Mesendoderm (in vitro differentiated cells): ENCODE data around the gene TIMM13.
"Not testable (repeated sequence)": the region's sequence is repeated elsewhere in the genome, so short reads cannot be mapped to it uniquely, and the experiment has no call there.

Experiments
- DNase-seq: peaks from one replicate; pipeline ENCODE4 v3.0.0; 2013
- H2AK5ac ChIP-seq: 2 replicates; pipeline ENCODE4 v1.6.1; 2013; ENCODE audit warnings: low read length, inconsistent platforms
- H2BK120ac ChIP-seq: 2 replicates; pipeline ENCODE4 v1.6.1; 2013; ENCODE audit warnings: low read depth, mild to moderate bottlenecking, low read length, moderate library complexity, mixed read lengths
- H2BK15ac ChIP-seq: replicated peaks from 2 replicates; pipeline ENCODE4 v1.6.1; 2013; ENCODE audit warnings: low read depth, mild to moderate bottlenecking, moderate library complexity
- H2BK5ac ChIP-seq: 2 replicates; pipeline ENCODE4 v1.6.1; 2013; ENCODE audit warnings: low read length, inconsistent platforms
- H3K18ac ChIP-seq: 2 replicates; pipeline ENCODE4 v1.6.1; 2013; ENCODE audit warnings: mild to moderate bottlenecking, low read length, mixed read lengths
- H3K23ac ChIP-seq: one replicate; pipeline ENCODE4 v1.6.1; 2013; ENCODE audit warnings: low read length
- H3K27ac ChIP-seq: 2 replicates; pipeline ENCODE4 v1.5.1; 2013; ENCODE audit warnings: low read depth, mild to moderate bottlenecking, inconsistent platforms, low read length, moderate library complexity
- H3K27me3 ChIP-seq: 2 replicates; pipeline ENCODE4 v1.6.1; 2013; ENCODE audit warnings: low read length, control low read depth, mild to moderate bottlenecking, inconsistent platforms; ENCODE audit not compliant: insufficient read depth, poor library complexity
- H3K36me3 ChIP-seq: 2 replicates; pipeline ENCODE4 v1.6.1; 2013; ENCODE audit warnings: low read length, inconsistent platforms; ENCODE audit not compliant: control insufficient read depth, insufficient read depth
- H3K4ac ChIP-seq: one replicate; pipeline ENCODE4 v1.6.1; 2013; ENCODE audit warnings: low read depth, mild to moderate bottlenecking, low read length, moderate library complexity
- H3K4me1 ChIP-seq: 2 replicates; pipeline ENCODE4 v1.6.1; 2013; ENCODE audit warnings: low read depth, low read length, inconsistent platforms; ENCODE audit not compliant: control insufficient read depth
- H3K4me2 ChIP-seq: 2 replicates; pipeline ENCODE4 v1.6.1; 2013; ENCODE audit warnings: low read length
- H3K4me3 ChIP-seq: 2 replicates; pipeline ENCODE4 v1.5.1; 2013; ENCODE audit warnings: mild to moderate bottlenecking, low read length
- H3K56ac ChIP-seq: one replicate; pipeline ENCODE4 v1.6.1; 2013; ENCODE audit warnings: low read length
- H3K79me1 ChIP-seq: 2 replicates; pipeline ENCODE4 v1.6.1; 2013; ENCODE audit warnings: low read length, inconsistent platforms
- H3K79me2 ChIP-seq: 2 replicates; pipeline ENCODE4 v1.6.1; 2013; ENCODE audit warnings: mild to moderate bottlenecking, low read length; ENCODE audit not compliant: control insufficient read depth, insufficient read depth
- H3K9ac ChIP-seq: 2 replicates; pipeline ENCODE4 v1.6.1; 2013; ENCODE audit warnings: low read length, inconsistent platforms
- H4K5ac ChIP-seq: one replicate; pipeline ENCODE4 v1.6.1; 2013; ENCODE audit warnings: low read length
- H4K8ac ChIP-seq: one replicate; pipeline ENCODE4 v1.6.1; 2013; ENCODE audit warnings: low read depth, mild to moderate bottlenecking, control low read depth, low read length, moderate library complexity
- whole genome bisulfite sequencing: extraction: QIAGEN DNeasy Blood & Tissue Kit; methylation state at CpG from one replicate; pipeline ENCODE4 v1.1.7; 2013; ENCODE audit warnings: low lambda C conversion rate, missing lambda C conversion rate; ENCODE audit not compliant: insufficient coverage; ENCODE audit errors: extremely low coverage; 5-methylcytosine and 5-hydroxymethylcytosine counted together

The TIMM13 gene

DNA sequence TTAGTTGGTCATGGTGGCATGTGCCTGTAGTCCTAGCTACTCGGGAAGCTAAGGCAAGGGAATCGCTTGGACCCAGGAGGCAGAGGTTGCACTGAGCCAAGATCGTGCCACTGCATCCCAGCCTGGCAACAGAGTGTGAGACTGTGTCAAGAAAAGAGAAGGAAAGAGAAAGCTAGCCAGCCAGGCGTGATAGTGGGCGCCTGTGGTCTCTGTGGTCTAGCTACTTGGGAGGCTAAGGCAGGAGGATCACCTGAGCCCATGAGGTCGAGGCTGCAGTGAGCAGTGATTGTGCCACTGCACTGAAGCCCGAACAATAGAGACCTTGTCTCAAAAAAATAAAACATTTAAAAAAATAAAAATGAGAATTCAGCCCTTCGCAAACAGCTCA lies 33.3 kb downstream of the TIMM13 start:
- no peak overlapping the region for H2BK5ac ChIP-seq
- no peak overlapping the region for H3K4me3 ChIP-seq
- H2BK120ac ChIP-seq, result no peak overlapping the region
- H3K4me2 ChIP-seq, result no peak overlapping the region
- H3K23ac ChIP-seq, result no peak overlapping the region
- no peak overlapping the region for H2BK15ac ChIP-seq
- no CpG with 5 or more reads among the region's 8 CpGs for WGBS
- H3K9ac ChIP-seq, result no peak overlapping the region
- H3K36me3 ChIP-seq, result no peaks in the 10 kb centered on the region
- no peak overlapping the region for H3K56ac ChIP-seq
- no peak for DNase-seq
- no peaks in the 10 kb centered on the region for H3K4me1 ChIP-seq
- no peak overlapping the region for H3K4ac ChIP-seq
- no peak overlapping the region for H3K18ac ChIP-seq
- no peaks in the 10 kb centered on the region for H3K27me3 ChIP-seq
- no peak overlapping the region for H3K27ac ChIP-seq
- H3K79me1 ChIP-seq, result no peaks in the 10 kb centered on the region
- no peaks in the 10 kb centered on the region for H3K79me2 ChIP-seq
- no peak overlapping the region for H4K8ac ChIP-seq
- no peak overlapping the region for H2AK5ac ChIP-seq
- H4K5ac ChIP-seq, result no peak overlapping the region

- H4K8ac ChIP-seq, H3K4me1 ChIP-seq, H3K36me3 ChIP-seq, H2BK15ac ChIP-seq, H4K5ac ChIP-seq, H3K23ac ChIP-seq, DNase-seq, H3K56ac ChIP-seq, H3K4me2 ChIP-seq, H3K79me2 ChIP-seq, H3K18ac ChIP-seq, H2AK5ac ChIP-seq, H2BK120ac ChIP-seq, H3K4me3 ChIP-seq, H3K27ac ChIP-seq, H3K9ac ChIP-seq, H3K27me3 ChIP-seq, H3K79me1 ChIP-seq, H3K4ac ChIP-seq, H2BK5ac ChIP-seq: not testable (repeated sequence)
- WGBS, result no CpG with 5 or more reads among the region's 8 CpGs
Measured at GRCh38 chr19:2392899-2393298, 34.5 kb downstream of the TIMM13 start.

GRCh38 chr19:2392366-2392765 lies 35.0 kb downstream of the TIMM13 start:
- Histone ChIP-seq H4K8ac (no peak overlapping the region), H3K79me1 (no peaks in the 10 kb centered on the region), H2BK5ac (no peak overlapping the region), H3K18ac (no peak overlapping the region), H3K27ac (no peak overlapping the region), H3K4ac (no peak overlapping the region), H2BK15ac (no peak overlapping the region), H3K4me1 (no peaks in the 10 kb centered on the region), H3K56ac (no peak overlapping the region), H3K9ac (no peak overlapping the region), H3K4me2 (no peak overlapping the region), H4K5ac (no peak overlapping the region), H3K36me3 (no peaks in the 10 kb centered on the region), H3K4me3 (no peak overlapping the region), H2AK5ac (no peak overlapping the region), H3K23ac (no peak overlapping the region), H3K79me2 (no peaks in the 10 kb centered on the region), H2BK120ac (no peak overlapping the region), H3K27me3 (no peaks in the 10 kb centered on the region)
- WGBS, result no CpG with 5 or more reads among the region's 7 CpGs
- DNase-seq, result no peak

DNA sequence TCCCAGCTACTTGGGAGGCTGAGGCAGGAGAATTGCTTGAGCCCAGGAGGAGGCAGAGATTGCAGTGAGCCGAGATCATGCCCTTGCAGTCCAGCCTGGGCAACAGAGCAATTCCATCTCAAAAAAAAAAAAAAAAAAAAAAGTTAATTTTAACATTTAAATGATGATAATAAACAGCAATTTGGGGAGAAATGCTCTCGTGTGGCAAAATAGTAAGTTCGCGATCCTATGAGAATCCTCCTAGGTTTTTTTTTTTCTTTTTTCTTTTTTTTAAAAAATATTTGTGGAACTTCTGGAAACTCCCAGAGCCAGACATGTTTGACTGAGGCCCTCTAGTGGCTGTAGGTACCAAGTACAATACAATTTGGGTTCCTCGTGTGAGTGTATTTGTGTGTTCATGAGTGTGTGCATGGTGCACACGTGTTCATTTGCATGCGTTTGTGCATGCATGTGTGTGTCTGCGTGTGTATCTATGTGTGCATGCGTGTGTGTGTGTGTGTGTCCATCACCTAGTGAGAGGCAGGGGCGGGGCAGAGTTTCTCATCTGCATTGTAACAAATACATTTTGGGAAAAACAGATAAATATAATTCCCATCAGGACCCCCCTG lies 36.2 kb downstream of the TIMM13 start:
- H2BK15ac ChIP-seq, result no peak overlapping the region
- no peaks in the 10 kb centered on the region for H3K79me2 ChIP-seq
- no peak overlapping the region for H3K4me3 ChIP-seq
- no peak overlapping the region for H3K27ac ChIP-seq
- H4K8ac ChIP-seq, result no peak overlapping the region
- H3K9ac ChIP-seq, result no peak overlapping the region
- no peak overlapping the region for H3K4me2 ChIP-seq
- H3K4me1 ChIP-seq, result no peaks in the 10 kb centered on the region
- no peak overlapping the region for H3K23ac ChIP-seq
- no peaks in the 10 kb centered on the region for H3K36me3 ChIP-seq
- H3K56ac ChIP-seq, result no peak overlapping the region
- no peak overlapping the region for H3K4ac ChIP-seq
- no peak overlapping the region for H2BK120ac ChIP-seq
- H3K27me3 ChIP-seq, result no peaks in the 10 kb centered on the region
- no peak overlapping the region for H4K5ac ChIP-seq
- WGBS, result no CpG with 5 or more reads among the region's 10 CpGs
- no peaks in the 10 kb centered on the region for H3K79me1 ChIP-seq
- no peak overlapping the region for H2BK5ac ChIP-seq
- peak; percentile 68 for DNase-seq
- no peak overlapping the region for H2AK5ac ChIP-seq
- H3K18ac ChIP-seq, result no peak overlapping the region

DNA sequence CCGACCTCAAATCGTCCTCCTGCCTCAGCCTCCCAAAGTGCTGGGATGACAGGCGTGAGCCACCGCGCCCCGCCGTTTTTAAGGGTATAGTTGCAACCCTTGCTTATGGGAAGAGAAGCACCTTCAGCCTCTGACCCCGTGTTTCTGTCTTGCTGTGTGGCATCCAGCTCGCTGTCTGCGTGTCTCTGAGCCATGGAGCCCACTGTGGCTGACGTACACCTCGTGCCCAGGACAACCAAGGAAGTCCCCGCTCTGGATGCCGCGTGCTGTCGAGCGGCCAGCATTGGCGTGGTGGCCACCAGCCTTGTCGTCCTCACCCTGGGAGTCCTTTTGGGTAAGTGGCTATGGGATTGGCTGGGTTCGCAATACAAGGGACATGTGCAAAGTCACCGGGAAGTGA lies 37.8 kb downstream of the TIMM13 start:
- no peak overlapping the region for H3K27ac ChIP-seq
- DNase-seq, result no peak
- H3K4me2 ChIP-seq, result no peak overlapping the region
- no peak overlapping the region for H4K8ac ChIP-seq
- no peaks in the 10 kb centered on the region for H3K4me1 ChIP-seq
- no peak overlapping the region for H2BK15ac ChIP-seq
- WGBS, result no CpG with 5 or more reads among the region's 21 CpGs
- no peaks in the 10 kb centered on the region for H3K79me1 ChIP-seq
- no peak overlapping the region for H3K4me3 ChIP-seq
- no peak overlapping the region for H2BK120ac ChIP-seq
- H3K36me3 ChIP-seq, result no peaks in the 10 kb centered on the region
- H3K18ac ChIP-seq, result no peak overlapping the region
- no peak overlapping the region for H3K4ac ChIP-seq
- H2AK5ac ChIP-seq, result no peak overlapping the region
- no peaks in the 10 kb centered on the region for H3K27me3 ChIP-seq
- H3K9ac ChIP-seq, result no peak overlapping the region
- H3K23ac ChIP-seq, result no peak overlapping the region
- no peak overlapping the region for H4K5ac ChIP-seq
- H2BK5ac ChIP-seq, result no peak overlapping the region
- H3K56ac ChIP-seq, result peak overlapping the region; percentile 30
- no peaks in the 10 kb centered on the region for H3K79me2 ChIP-seq
